HepG2 (cell line): ENCODE measurements around the gene SQOR.

ENCODE experiments used
- POLR2A ChIP-seq, 2 experiments: IDR thresholded peaks; 2 replicates each; pipeline ENCODE4 v1.6.1; 2011; ENCODE audit warnings: low read depth in 2 of 2, low read length in 2 of 2, mild to moderate bottlenecking in 1 of 2, moderate library complexity in 1 of 2; ENCODE audit not compliant: insufficient read depth in 1 of 2
- ZFP36L2 ChIP-seq: sonication (generic); formaldehyde crosslinking; IDR thresholded peaks from 2 replicates; pipeline ENCODE4 v1.4.0; 2020; ENCODE audit warnings: missing genetic modification reagents
- ZNF746 ChIP-seq: sonication (generic); formaldehyde crosslinking; IDR thresholded peaks from 2 replicates; pipeline ENCODE4 v1.8.0; 2022; ENCODE audit warnings: mild to moderate bottlenecking, missing genetic modification reagents
- TF ChIP-seq, protein P1 (sequence below): sonication (generic); formaldehyde crosslinking; IDR thresholded peaks from 2 replicates; pipeline ENCODE4 v1.4.0; 2020; ENCODE audit warnings: mild to moderate bottlenecking, missing genetic modification reagents

DNA sequence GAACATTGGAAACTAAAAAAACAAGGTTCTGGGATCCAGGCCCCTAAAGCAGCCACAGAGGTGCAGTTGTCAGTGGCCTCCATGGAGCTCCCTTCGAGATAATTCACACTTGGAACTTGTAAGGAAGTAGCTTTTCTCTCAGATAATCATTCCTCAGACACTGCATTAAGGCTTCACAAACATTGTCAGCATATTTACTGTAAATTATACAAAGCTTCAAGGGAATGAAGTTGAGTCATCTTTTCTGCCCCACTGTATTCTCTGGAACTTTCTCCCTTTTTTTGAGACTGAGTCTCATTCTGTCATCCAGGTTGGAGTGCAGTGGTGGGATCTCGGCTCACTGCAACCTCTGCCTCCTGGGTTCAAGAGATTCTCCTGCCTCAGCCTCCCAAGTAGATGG is 40.5 kb upstream of the SQOR start:
- TF ChIP-seq ZNF746 (CRISPR knock-in tag), result no peak
- TF ChIP-seq, protein P1, sequence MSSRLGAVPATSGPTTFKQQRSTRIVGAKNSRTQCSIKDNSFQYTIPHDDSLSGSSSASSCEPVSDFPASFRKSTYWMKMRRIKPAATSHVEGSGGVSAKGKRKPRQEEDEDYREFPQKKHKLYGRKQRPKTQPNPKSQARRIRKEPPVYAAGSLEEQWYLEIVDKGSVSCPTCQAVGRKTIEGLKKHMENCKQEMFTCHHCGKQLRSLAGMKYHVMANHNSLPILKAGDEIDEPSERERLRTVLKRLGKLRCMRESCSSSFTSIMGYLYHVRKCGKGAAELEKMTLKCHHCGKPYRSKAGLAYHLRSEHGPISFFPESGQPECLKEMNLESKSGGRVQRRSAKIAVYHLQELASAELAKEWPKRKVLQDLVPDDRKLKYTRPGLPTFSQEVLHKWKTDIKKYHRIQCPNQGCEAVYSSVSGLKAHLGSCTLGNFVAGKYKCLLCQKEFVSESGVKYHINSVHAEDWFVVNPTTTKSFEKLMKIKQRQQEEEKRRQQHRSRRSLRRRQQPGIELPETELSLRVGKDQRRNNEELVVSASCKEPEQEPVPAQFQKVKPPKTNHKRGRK (CRISPR knock-in tag), result no peak
- TF ChIP-seq ZFP36L2 (CRISPR knock-in tag), result no peak
- TF ChIP-seq POLR2A (IDR thresholded peaks at IDR 0.05; ENCODE audit: insufficient read depth in 1 of 2, low read depth in 2 of 2, low read length in 2 of 2), result no peak
